H1 (cell line): Measurements from ENCODE around the gene COX17. TPM values are rescaled to one million over a fixed set of nuclear protein-coding genes. Genes with fewer than 3 reads are reported as not detected.

Experiments
- CTCF ChIA-PET: fragments of 300-600 bp; sonication (Branson Sonifier 250); formaldehyde crosslinking; loops from one replicate; lab custom pipeline; 2021; ENCODE audit not compliant: partially characterized antibody; lab: Charles Lee
- POLR2A ChIA-PET: fragments of 300-600 bp; sonication (Branson Sonifier 250); formaldehyde crosslinking; loops from one replicate; lab custom pipeline; 2021; ENCODE audit warnings: inconsistent platforms; ENCODE audit not compliant: partially characterized antibody; lab: Charles Lee
- DNase-seq, 2 experiments: peaks; one replicate each; pipeline versions ENCODE4 v3.0.0 to v3.0.0-alpha.2; 2010 to 2022; ENCODE audit warnings: low spot score in 2 of 2, low read depth in 1 of 2, mixed read lengths in 1 of 2
- FAIRE-seq: peaks from 2 replicates; lab custom pipeline; 2011; peaks lifted over from hg19 to GRCh38; lab: Jason Lieb, UNC
- H2AFZ ChIP-seq: 2 replicates; pipeline ENCODE4 v1.8.1; 2012; ENCODE audit warnings: low read length, inconsistent platforms
- H2AK5ac ChIP-seq: 2 replicates; pipeline ENCODE4 v1.6.1; 2013; ENCODE audit warnings: low read depth, low read length
- H2BK120ac ChIP-seq: replicated peaks from 2 replicates; pipeline ENCODE3; 2013; ENCODE audit warnings: low read depth, low read length, inconsistent platforms
- H2BK12ac ChIP-seq: 2 replicates; pipeline ENCODE4 v1.6.1; 2013; ENCODE audit warnings: low read depth, low read length
- H2BK15ac ChIP-seq: 2 replicates; pipeline ENCODE4 v1.6.1; 2013; ENCODE audit warnings: low read length
- H2BK20ac ChIP-seq: 2 replicates; pipeline ENCODE4 v1.6.1; 2013; ENCODE audit warnings: low read length
- H2BK5ac ChIP-seq: 2 replicates; pipeline ENCODE4 v1.6.1; 2013; ENCODE audit warnings: low read depth, low read length
- H3K14ac ChIP-seq: 2 replicates; pipeline ENCODE4 v1.6.1; 2013; ENCODE audit warnings: inconsistent platforms; ENCODE audit not compliant: insufficient read length
- H3K18ac ChIP-seq: 2 replicates; pipeline ENCODE4 v1.6.1; 2013; ENCODE audit warnings: low read length; ENCODE audit errors: extremely low read depth
- H3K23ac ChIP-seq: 2 replicates; pipeline ENCODE4 v1.6.1; 2013; ENCODE audit warnings: inconsistent platforms; ENCODE audit not compliant: insufficient read length
- H3K23me2 ChIP-seq: 2 replicates; pipeline ENCODE4 v1.6.1; 2013; ENCODE audit warnings: low read depth, low read length
- H3K27ac ChIP-seq: 2 replicates; pipeline ENCODE4 v1.6.1; 2011; ENCODE audit warnings: low read depth, low read length, inconsistent platforms
- H3K27me3 ChIP-seq, 4 experiments: replicated peaks in 1 of 4; 1 replicate in 1 of 4; 2 replicates in 3 of 4; pipeline versions ENCODE4 v1.6.1 to v1.8.1; 2011 to 2013; ENCODE audit warnings: low read length in 3 of 4, mild to moderate bottlenecking in 3 of 4, inconsistent platforms in 2 of 4, mixed read lengths in 2 of 4, moderate library complexity in 1 of 4; ENCODE audit not compliant: control insufficient read depth in 3 of 4, insufficient read depth in 3 of 4; ENCODE audit errors: extremely low read depth in 1 of 4
- H3K36me3 ChIP-seq, 4 experiments: 2 replicates each; pipeline versions ENCODE4 v1.6.1 to v1.8.1; 2011 to 2013; ENCODE audit warnings: mild to moderate bottlenecking in 4 of 4, low read length in 3 of 4, moderate library complexity in 2 of 4, control low read depth in 1 of 4, inconsistent platforms in 1 of 4; ENCODE audit not compliant: insufficient read depth in 4 of 4, control insufficient read depth in 2 of 4
- H3K4ac ChIP-seq: replicated peaks from 2 replicates; pipeline ENCODE3; 2013; ENCODE audit warnings: low read length, low read depth, mixed read lengths, inconsistent platforms; ENCODE audit not compliant: insufficient read length
- H3K4me1 ChIP-seq, 4 experiments: replicated peaks in 1 of 4; 1 replicate in 1 of 4; 2 replicates in 3 of 4; pipeline versions ENCODE4 v1.6.1 to v1.8.1; 2011 to 2013; ENCODE audit warnings: low read length in 3 of 4, inconsistent platforms in 2 of 4, mixed read lengths in 1 of 4; ENCODE audit not compliant: insufficient read depth in 4 of 4, control insufficient read depth in 3 of 4
- H3K4me2 ChIP-seq, 2 experiments: 2 replicates each; pipeline versions ENCODE4 v1.6.1 to v1.8.1; 2011 to 2013; ENCODE audit warnings: low read depth in 2 of 2, low read length in 2 of 2, control low read depth in 1 of 2, inconsistent platforms in 1 of 2, mild to moderate bottlenecking in 1 of 2; ENCODE audit not compliant: insufficient read depth in 1 of 2
- H3K4me3 ChIP-seq, 4 experiments: fragments of 200-600, 300-600 bp in 1 of 4; sonication (generic), shearing (Covaris generic), sonication (Bioruptor Twin) in 1 of 4; 2 replicates each; pipeline versions ENCODE4 v1.5.1 to v1.8.1; 2011 to 2016; ENCODE audit warnings: low read length in 4 of 4, low read depth in 3 of 4, control low read depth in 2 of 4, inconsistent platforms in 2 of 4, mild to moderate bottlenecking in 2 of 4, mixed read lengths in 1 of 4, moderate library complexity in 1 of 4; ENCODE audit not compliant: insufficient read depth in 2 of 4; ENCODE audit errors: extremely low read depth in 1 of 4
- H3K56ac ChIP-seq: replicated peaks from 2 replicates; pipeline ENCODE3; 2013; ENCODE audit warnings: low read depth, mild to moderate bottlenecking, mixed read lengths, low read length, inconsistent platforms; ENCODE audit not compliant: insufficient read length
- H3K79me1 ChIP-seq: 2 replicates; pipeline ENCODE4 v1.6.1; 2013; ENCODE audit warnings: low read depth, low read length, control low read depth
- H3K79me2 ChIP-seq, 2 experiments: 2 replicates each; pipeline versions ENCODE4 v1.6.1 to v1.8.1; 2012 to 2013; ENCODE audit warnings: low read length in 2 of 2, mild to moderate bottlenecking in 2 of 2, inconsistent platforms in 1 of 2; ENCODE audit not compliant: insufficient read depth in 2 of 2, control insufficient read depth in 1 of 2
- H3K9ac ChIP-seq, 4 experiments: replicated peaks in 1 of 4; 1 replicate in 1 of 4; 2 replicates in 3 of 4; pipeline versions ENCODE4 v1.6.1 to v1.8.1; 2011 to 2013; ENCODE audit warnings: low read depth in 3 of 4, low read length in 3 of 4, control low read depth in 2 of 4, mild to moderate bottlenecking in 2 of 4, moderate library complexity in 2 of 4, inconsistent platforms in 1 of 4; ENCODE audit errors: extremely low read depth in 1 of 4
- H3K9me3 ChIP-seq, 2 experiments: 2 replicates each; pipeline versions ENCODE4 v1.6.1 to v1.8.1; 2012 to 2013; ENCODE audit warnings: mild to moderate bottlenecking in 2 of 2, moderate library complexity in 2 of 2, control low read depth in 1 of 2, inconsistent platforms in 1 of 2, low read depth in 1 of 2, low read length in 1 of 2, mixed read lengths in 1 of 2; ENCODE audit not compliant: insufficient read depth in 2 of 2
- H4K20me1 ChIP-seq, 2 experiments: replicated peaks in 1 of 2; 2 replicates each; pipeline versions ENCODE3 to v1.8.1; 2011 to 2013; ENCODE audit warnings: inconsistent platforms in 2 of 2, low read length in 2 of 2, mild to moderate bottlenecking in 1 of 2; ENCODE audit not compliant: insufficient read depth in 2 of 2, control insufficient read depth in 1 of 2
- H4K5ac ChIP-seq: 2 replicates; pipeline ENCODE4 v1.6.1; 2013; ENCODE audit warnings: low read length, low read depth, mixed read lengths, inconsistent platforms; ENCODE audit not compliant: insufficient read length
- H4K8ac ChIP-seq: 2 replicates; pipeline ENCODE4 v1.8.0; 2013; ENCODE audit warnings: mild to moderate bottlenecking, moderate library complexity, low read length, inconsistent platforms; ENCODE audit not compliant: insufficient read depth; ENCODE audit errors: extremely low read depth
- H4K91ac ChIP-seq: replicated peaks from 2 replicates; pipeline ENCODE3; 2013; ENCODE audit warnings: low read length, mixed read lengths, inconsistent platforms; ENCODE audit not compliant: insufficient read length
- POLR2AphosphoS5 ChIP-seq: IDR thresholded peaks from 2 replicates; pipeline ENCODE4 v1.6.1; 2011; ENCODE audit warnings: low read depth, low read length
- TCF12 ChIP-seq: IDR thresholded peaks from 2 replicates; pipeline ENCODE4 v1.6.1; 2011; ENCODE audit warnings: low read depth, mild to moderate bottlenecking, low read length
- WGBS, 2 experiments: shearing (Covaris generic) in 1 of 2; methylation state at CpG; one replicate each; pipeline versions ENCODE4 v1.1.6 to v1.1.7; 2013 to 2015; ENCODE audit warnings: low lambda C conversion rate in 2 of 2, mixed read lengths in 2 of 2, inconsistent platforms in 1 of 2, low coverage in 1 of 2, missing lambda C conversion rate in 1 of 2; ENCODE audit not compliant: insufficient replicate concordance in 2 of 2, insufficient coverage in 1 of 2, insufficient read length in 1 of 2; ENCODE audit errors: extremely low coverage in 1 of 2, missing lambda C conversion rate in 1 of 2; 5-methylcytosine and 5-hydroxymethylcytosine counted together
- polyA plus RNA-seq, 7 experiments: library from polyadenylated mRNA; depleted of rRNA in 3 of 7; stranded (reverse) in 5 of 7; unstranded in 2 of 7; fragments of >200 nt in 5 of 7; fragments of 200-250 nt in 2 of 7; gene quantifications; 1 replicate in 5 of 7; 2 replicates in 1 of 7; 4 replicates in 1 of 7; pipeline versions ENCODE4 v1.2.1 to v1.2.3, GENCODE V29; 2011 to 2013; ENCODE audit warnings: missing spikeins in 2 of 7, mixed read lengths in 2 of 7
- total RNA-seq: library from RNA; stranded (reverse); fragmentation: NEBNext Ultra II Directional; extraction: Animal tissue kit (Norgen Biotek cat#: 25700); gene quantifications from 2 replicates; pipeline ENCODE4 v1.2.1, GENCODE V29; 2021

COX17 gene
- total and polyA plus RNA-seq, 2 of the 8 experiments (the other 6 are each of a cell fraction or from before 2014, with no cell fraction given) = 34.2 to 43.0 TPM

GRCh38 chr3:119636249-119636648, 41.0 kb downstream of the COX17 start:
- Histone ChIP-seq H3K27me3 (no peaks in the 10 kb centered on the region), H2AFZ (no peak overlapping the region), H3K79me2 (no peaks in the 10 kb centered on the region), H2BK5ac (no peak overlapping the region), H3K4me3 (no peak overlapping the region), H3K14ac (no peak overlapping the region), H3K79me1 (no peaks in the 10 kb centered on the region), H2BK120ac (no peak overlapping the region), H4K20me1 (no peaks in the 10 kb centered on the region), H3K4ac (no peak overlapping the region), H3K9me3 (no peaks in the 10 kb centered on the region), H3K36me3 (no peaks in the 10 kb centered on the region), H3K4me1 (no peaks in the 10 kb centered on the region), H3K9ac (no peak overlapping the region), H4K5ac (no peak overlapping the region), H4K8ac (no peak overlapping the region), H2BK12ac (no peak overlapping the region), H3K4me2 (no peak overlapping the region), H2BK15ac (no peak overlapping the region), H2AK5ac (no peak overlapping the region), H3K18ac (no peak overlapping the region), H3K27ac (no peak overlapping the region), H3K23me2 (no peaks in the 10 kb centered on the region), H2BK20ac (no peak overlapping the region), H3K56ac (no peak overlapping the region), H3K23ac (no peak overlapping the region), H4K91ac (no peak overlapping the region)
- no peak for TF ChIP-seq TCF12
- TF ChIP-seq POLR2AphosphoS5 = no peak
- CTCF ChIA-PET = interaction anchor here (0.9 to 2.7 kb wide), 5 partner anchors 8 to 35 kb away, joined by 3 to 9 read pairs (median 5); no protein-coding TSS in a partner anchor
- POLR2A ChIA-PET = interaction anchor here (1.2 kb wide), 2 partner anchors 10 to 34 kb away, joined by 3 to 5 read pairs; no protein-coding TSS in a partner anchor
- DNase-seq (no peak), FAIRE-seq (no peak)
- WGBS, 2 experiments = 71% methylated on average over 1 of the region's 1 CpG; no CpG with 5 or more reads in 1 of the 2 experiments
